ENCODE data around the gene BPIFA2. TPM values are rescaled to one million over a fixed set of nuclear protein-coding genes. Genes with fewer than 3 reads are reported as not detected.

BPIFA2 gene
- total RNA-seq, 1 donor from 2014 or later, result not detected

DNA sequence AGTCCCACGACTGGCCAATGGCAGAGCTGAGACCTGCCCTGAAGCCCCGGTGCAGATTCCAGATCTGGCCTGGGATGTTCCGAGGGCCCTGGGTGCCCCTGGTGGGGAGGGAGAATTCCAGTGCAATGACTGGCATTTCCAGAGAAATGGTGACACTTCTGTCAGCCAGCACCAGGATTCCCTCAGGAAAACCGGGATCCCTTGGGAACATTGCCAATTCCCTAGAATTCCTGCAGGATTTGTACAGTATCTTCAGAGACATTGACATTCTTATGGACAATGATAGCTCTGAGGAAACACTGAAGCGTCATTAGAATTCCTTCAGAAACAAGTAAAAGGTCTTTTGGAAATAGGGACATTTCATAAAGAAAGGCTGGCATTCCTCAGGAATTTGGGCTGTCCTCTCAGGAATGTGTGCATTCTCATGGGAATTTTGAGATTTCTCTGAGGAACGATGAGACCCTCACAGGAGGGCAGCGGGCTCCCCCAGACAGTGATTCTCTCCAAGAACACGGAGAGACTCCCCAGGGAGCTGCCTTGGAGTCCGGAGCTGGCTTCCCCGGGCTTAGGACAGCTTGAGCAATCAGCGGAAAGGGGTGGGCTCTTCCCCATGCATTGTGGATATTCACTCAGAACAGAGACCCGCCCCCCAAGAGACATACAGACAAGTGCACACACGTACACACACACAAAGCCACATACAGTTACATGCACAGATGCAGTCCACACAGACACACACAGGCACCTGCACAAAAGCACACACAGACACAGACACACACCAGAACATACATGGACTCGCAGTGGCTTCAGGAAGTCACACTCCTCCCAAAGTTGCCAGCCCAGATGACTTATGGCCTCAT lies 35.2 kb upstream of the BPIFA2 start:
- DNase-seq, result no peak
- Mint-ChIP-seq H3K36me3 (ENCODE audit: low read depth) (no peaks in the 10 kb centered on the region), H3K27me3 (peaks cover 2% of the 10 kb centered on the region), H3K27ac (no peak overlapping the region), H3K4me3 (no peak overlapping the region), H3K9me3 (no peaks in the 10 kb centered on the region), H3K4me1 (no peaks in the 10 kb centered on the region)
- intact Hi-C loops (cut with micrococcal nuclease), result no loop called here
- TF ChIP-seq, protein P1, sequence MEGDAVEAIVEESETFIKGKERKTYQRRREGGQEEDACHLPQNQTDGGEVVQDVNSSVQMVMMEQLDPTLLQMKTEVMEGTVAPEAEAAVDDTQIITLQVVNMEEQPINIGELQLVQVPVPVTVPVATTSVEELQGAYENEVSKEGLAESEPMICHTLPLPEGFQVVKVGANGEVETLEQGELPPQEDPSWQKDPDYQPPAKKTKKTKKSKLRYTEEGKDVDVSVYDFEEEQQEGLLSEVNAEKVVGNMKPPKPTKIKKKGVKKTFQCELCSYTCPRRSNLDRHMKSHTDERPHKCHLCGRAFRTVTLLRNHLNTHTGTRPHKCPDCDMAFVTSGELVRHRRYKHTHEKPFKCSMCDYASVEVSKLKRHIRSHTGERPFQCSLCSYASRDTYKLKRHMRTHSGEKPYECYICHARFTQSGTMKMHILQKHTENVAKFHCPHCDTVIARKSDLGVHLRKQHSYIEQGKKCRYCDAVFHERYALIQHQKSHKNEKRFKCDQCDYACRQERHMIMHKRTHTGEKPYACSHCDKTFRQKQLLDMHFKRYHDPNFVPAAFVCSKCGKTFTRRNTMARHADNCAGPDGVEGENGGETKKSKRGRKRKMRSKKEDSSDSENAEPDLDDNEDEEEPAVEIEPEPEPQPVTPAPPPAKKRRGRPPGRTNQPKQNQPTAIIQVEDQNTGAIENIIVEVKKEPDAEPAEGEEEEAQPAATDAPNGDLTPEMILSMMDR (IDR thresholded peaks at IDR 0.05), result no peak
- ChIA-PET CTCF (no interaction called here), POLR2A (no interaction called here)
- ATAC-seq (ENCODE audit: low read depth), result no peak

DNA sequence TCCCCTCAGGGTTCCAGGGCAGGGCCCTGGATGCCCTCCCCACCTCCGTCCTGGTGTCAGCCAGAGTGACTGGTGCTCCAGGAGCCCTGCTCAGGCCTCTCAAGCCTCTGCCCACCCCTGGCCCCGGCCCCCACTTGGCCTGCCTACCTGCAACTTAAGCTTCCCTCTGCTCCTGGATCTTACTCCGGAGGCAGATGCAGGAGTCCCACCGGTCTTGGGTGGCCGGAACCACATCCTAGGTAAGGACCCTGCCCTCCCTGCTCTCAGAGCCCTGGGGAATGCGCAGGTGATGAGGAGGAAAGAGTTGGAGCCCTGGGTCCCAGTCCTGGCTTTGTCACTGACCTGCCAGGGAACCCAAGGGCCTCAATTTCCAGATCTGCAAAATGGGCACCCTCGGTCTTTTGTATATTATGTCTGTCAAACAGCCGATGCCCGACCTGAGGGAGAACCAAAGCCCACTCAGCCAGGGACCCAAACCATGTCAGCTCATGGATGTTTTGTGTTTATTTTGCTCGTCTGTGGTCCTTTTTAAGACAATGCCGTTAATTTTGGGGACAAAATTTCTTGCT lies 34.5 kb upstream of the BPIFA2 start:
- intact Hi-C loops (cut with micrococcal nuclease), result no loop called here
- POLR2A ChIA-PET, result no interaction called here
- H3K4me1 Mint-ChIP-seq, result no peaks in the 10 kb centered on the region
- H3K27ac Mint-ChIP-seq, result no peak overlapping the region
- ATAC-seq (ENCODE audit: low read depth) (no peak), DNase-seq (no peak)
- H3K36me3 Mint-ChIP-seq (ENCODE audit: low read depth), result no peaks in the 10 kb centered on the region
- peaks cover 2% of the 10 kb centered on the region for H3K27me3 Mint-ChIP-seq
- CTCF ChIA-PET, result no interaction called here
- no peaks in the 10 kb centered on the region for H3K9me3 Mint-ChIP-seq
- TF ChIP-seq, protein P1 (IDR thresholded peaks at IDR 0.05), result no peak
- H3K4me3 Mint-ChIP-seq, result no peak overlapping the region

- POLR2A ChIA-PET, result no interaction called here
- intact Hi-C loops (cut with micrococcal nuclease), result no loop called here
- Mint-ChIP-seq H3K27me3 (peaks cover 2% of the 10 kb centered on the region), H3K27ac (no peak overlapping the region), H3K36me3 (ENCODE audit: low read depth) (no peaks in the 10 kb centered on the region), H3K9me3 (no peaks in the 10 kb centered on the region), H3K4me3 (no peak overlapping the region), H3K4me1 (no peaks in the 10 kb centered on the region)
- TF ChIP-seq, protein P1 (IDR thresholded peaks at IDR 0.05), result no peak
- DNase-seq, result no peak
- CTCF ChIA-PET, result no interaction called here
- ATAC-seq (ENCODE audit: low read depth), result no peak
Observed at GRCh38 chr20:33137195-33137594, 30.8 kb upstream of the BPIFA2 start.

- Mint-ChIP-seq H3K36me3 (ENCODE audit: low read depth) (no peaks in the 10 kb centered on the region), H3K9me3 (no peaks in the 10 kb centered on the region), H3K4me1 (no peaks in the 10 kb centered on the region), H3K4me3 (no peak overlapping the region), H3K27me3 (no peaks in the 10 kb centered on the region), H3K27ac (no peak overlapping the region)
- ChIA-PET CTCF (no interaction called here), POLR2A (no interaction called here)
- ATAC-seq (ENCODE audit: low read depth) (no peak), DNase-seq (no peak)
- TF ChIP-seq, protein P1 (IDR thresholded peaks at IDR 0.05), result no peak
- intact Hi-C loops (cut with micrococcal nuclease), result no loop called here
Observed at GRCh38 chr20:33139467-33139866, 28.5 kb upstream of the BPIFA2 start.

GRCh38 chr20:33145521-33145920 lies 22.4 kb upstream of the BPIFA2 start:
- H3K4me1 Mint-ChIP-seq, result no peaks in the 10 kb centered on the region
- ATAC-seq (ENCODE audit: low read depth) (no peak), DNase-seq (no peak)
- H3K27ac Mint-ChIP-seq, result no peak overlapping the region
- ChIA-PET CTCF (no interaction called here), POLR2A (no interaction called here)
- TF ChIP-seq, protein P1 (IDR thresholded peaks at IDR 0.05), result no peak
- no peaks in the 10 kb centered on the region for H3K9me3 Mint-ChIP-seq
- no peaks in the 10 kb centered on the region for H3K36me3 Mint-ChIP-seq (ENCODE audit: low read depth)
- H3K27me3 Mint-ChIP-seq, result peaks cover 24% of the 10 kb centered on the region
- H3K4me3 Mint-ChIP-seq, result no peak overlapping the region
- intact Hi-C loops (cut with micrococcal nuclease), result no loop called here
